ENCODE data around the gene PATJ. TPM values are rescaled to one million over a fixed set of nuclear protein-coding genes. Genes with fewer than 3 reads are reported as not detected.

Gene PATJ
- total RNA-seq, 1 experiment from 2014 or later = 48.8 TPM

DNA sequence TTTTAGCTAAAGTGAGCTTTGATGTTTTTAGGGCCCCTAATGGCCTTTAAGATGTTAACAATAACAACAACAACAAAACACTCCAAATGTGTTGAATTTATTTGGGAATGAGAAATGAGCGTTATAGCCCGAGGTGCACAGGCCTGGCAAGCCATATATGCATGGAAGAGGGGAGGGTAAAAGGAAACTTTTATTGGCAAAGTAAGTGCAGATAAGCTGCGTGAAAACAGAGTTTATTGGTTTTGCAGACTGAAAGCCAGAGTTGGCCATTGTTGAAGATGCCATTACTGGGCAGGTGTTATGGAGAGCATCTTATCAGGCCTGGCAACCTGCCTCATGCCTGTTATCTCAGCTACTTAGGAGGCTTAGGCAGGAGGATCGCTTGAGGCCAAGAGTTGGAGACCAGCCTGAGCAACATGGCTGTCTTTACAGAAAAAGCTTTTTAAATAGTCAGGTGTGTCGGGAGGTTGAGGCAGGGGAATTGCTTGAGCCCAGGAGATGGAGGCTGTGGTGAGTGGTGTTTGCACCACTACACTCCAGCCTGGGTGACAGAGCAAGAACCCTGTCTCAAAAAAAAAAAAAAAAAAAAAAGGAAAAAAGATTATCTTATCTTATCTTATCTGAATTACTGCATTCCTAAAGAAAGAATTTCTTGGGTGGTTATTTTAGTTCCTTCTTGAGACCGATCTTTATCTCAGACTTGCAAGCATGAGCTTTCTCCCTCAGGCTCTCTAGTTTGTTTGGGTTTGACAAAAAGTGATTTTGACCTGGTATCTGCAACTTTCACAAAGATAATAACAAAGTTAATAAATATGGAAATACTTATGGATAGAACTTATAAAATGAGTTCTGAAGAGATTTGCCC, 1.7 kb downstream of the PATJ start:
- ChIA-PET RAD21 (ENCODE audit: low non-redundant PET in 1 of 2, low total read pairs in 2 of 2, uncharacterized antibody in 2 of 2, unreplicated experiment in 2 of 2) (no interaction called here), CTCF (no interaction called here), POLR2A (interaction anchor here (0.7 to 2.4 kb wide), 3 partner anchors 10 to 757 kb away, joined by 3 to 6 read pairs (median 4); no protein-coding TSS in a partner anchor)
- Histone ChIP-seq H3K9ac (ENCODE audit: low read length) (peak overlapping the region; percentile 83), H3K27me3 (ENCODE audit: insufficient read depth, low read length) (no peaks in the 10 kb centered on the region), H3K36me3 (ENCODE audit: control insufficient read depth in 1 of 2, insufficient read depth in 2 of 2, low read length in 2 of 2) (no peaks in the 10 kb centered on the region), H3K79me2 (ENCODE audit: insufficient read depth, low read length) (peaks cover 54% of the 10 kb centered on the region), H3K4me3 (replicated peaks in 1 of 2; ENCODE audit: low read depth in 1 of 2, low read length in 2 of 2) (peak overlapping the region; percentile 82 to 92; a peak in 3 of 4 replicates), H3K4me1 (ENCODE audit: control insufficient read depth in 1 of 2, insufficient read depth in 2 of 2, low read length in 2 of 2) (peaks cover 17 to 36% of the 10 kb centered on the region in 2 experiments; a peak in 3 of 4 replicates), H2AFZ (ENCODE audit: low read depth, low read length, poor library complexity, severe bottlenecking) (no peak overlapping the region), H3K9me3 (ENCODE audit: control insufficient read depth in 1 of 2, insufficient read depth in 1 of 2, low read depth in 1 of 2, low read length in 2 of 2) (no peaks in the 10 kb centered on the region), H4K20me1 (ENCODE audit: insufficient read depth) (no peaks in the 10 kb centered on the region), H3K4me2 (ENCODE audit: low read length) (peak overlapping the region; percentile 79), H3K27ac (ENCODE audit: low read depth, low read length) (no peak overlapping the region; the same call in 1 of the 2 replicates), H3K9me2 (ENCODE audit: insufficient read depth) (no peaks in the 10 kb centered on the region)
- no peak for ATAC-seq
- no peak for DNase-seq (ENCODE audit: low read depth, low spot score)
- BruUV-seq (replicated peaks) = TSS peak; percentile 60
- intact Hi-C loops (cut with micrococcal nuclease) = no loop called here
- TF ChIP-seq JUND (IDR thresholded peaks at IDR 0.05) (no peak), SP1 (IDR thresholded peaks at IDR 0.05; ENCODE audit: low read depth) (no peak), YY1 (IDR thresholded peaks at IDR 0.05; ENCODE audit: extremely low read depth, insufficient replicate concordance, low read depth, low read length) (no peak), TCF7L2 (IDR thresholded peaks at IDR 0.05; ENCODE audit: borderline replicate concordance, extremely low read depth, insufficient read depth, insufficient read length) (no peak), EZH2phosphoT487 (IDR thresholded peaks at IDR 0.05; ENCODE audit: borderline replicate concordance) (no peak), ZFX (IDR thresholded peaks at IDR 0.05) (no peak), CBX3 (IDR thresholded peaks at IDR 0.05; ENCODE audit: low read depth) (no peak), SRF (IDR thresholded peaks at IDR 0.05; ENCODE audit: low read depth) (no peak), ELF1 (IDR thresholded peaks at IDR 0.05; ENCODE audit: borderline replicate concordance, low read depth) (no peak), ZNF274 (IDR thresholded peaks at IDR 0.05; ENCODE audit: low read depth, low read length) (no peak), EGR1 (IDR thresholded peaks at IDR 0.05; ENCODE audit: low read depth) (no peak), MAX (IDR thresholded peaks at IDR 0.05) (no peak), EZH2 (IDR thresholded peaks at IDR 0.05) (no peak), POLR2AphosphoS5 (IDR thresholded peaks at IDR 0.05; ENCODE audit: low read depth, low read length) (no peak), POLR2A (IDR thresholded peaks at IDR 0.05; ENCODE audit: borderline replicate concordance, extremely low read depth, insufficient read depth, insufficient read length) (no peak), FOSL1 (IDR thresholded peaks at IDR 0.05; ENCODE audit: low read depth) (no peak)
- TF ChIP-seq, protein P1, sequence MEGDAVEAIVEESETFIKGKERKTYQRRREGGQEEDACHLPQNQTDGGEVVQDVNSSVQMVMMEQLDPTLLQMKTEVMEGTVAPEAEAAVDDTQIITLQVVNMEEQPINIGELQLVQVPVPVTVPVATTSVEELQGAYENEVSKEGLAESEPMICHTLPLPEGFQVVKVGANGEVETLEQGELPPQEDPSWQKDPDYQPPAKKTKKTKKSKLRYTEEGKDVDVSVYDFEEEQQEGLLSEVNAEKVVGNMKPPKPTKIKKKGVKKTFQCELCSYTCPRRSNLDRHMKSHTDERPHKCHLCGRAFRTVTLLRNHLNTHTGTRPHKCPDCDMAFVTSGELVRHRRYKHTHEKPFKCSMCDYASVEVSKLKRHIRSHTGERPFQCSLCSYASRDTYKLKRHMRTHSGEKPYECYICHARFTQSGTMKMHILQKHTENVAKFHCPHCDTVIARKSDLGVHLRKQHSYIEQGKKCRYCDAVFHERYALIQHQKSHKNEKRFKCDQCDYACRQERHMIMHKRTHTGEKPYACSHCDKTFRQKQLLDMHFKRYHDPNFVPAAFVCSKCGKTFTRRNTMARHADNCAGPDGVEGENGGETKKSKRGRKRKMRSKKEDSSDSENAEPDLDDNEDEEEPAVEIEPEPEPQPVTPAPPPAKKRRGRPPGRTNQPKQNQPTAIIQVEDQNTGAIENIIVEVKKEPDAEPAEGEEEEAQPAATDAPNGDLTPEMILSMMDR (IDR thresholded peaks at IDR 0.05 in 2 of 3, conservative IDR thresholded peaks at IDR 0.05 in 1 of 3; ENCODE audit: borderline replicate concordance in 1 of 3, insufficient read depth in 1 of 3, low read depth in 2 of 3, low read length in 2 of 3) = no peak
- TF ChIP-seq, protein P2, sequence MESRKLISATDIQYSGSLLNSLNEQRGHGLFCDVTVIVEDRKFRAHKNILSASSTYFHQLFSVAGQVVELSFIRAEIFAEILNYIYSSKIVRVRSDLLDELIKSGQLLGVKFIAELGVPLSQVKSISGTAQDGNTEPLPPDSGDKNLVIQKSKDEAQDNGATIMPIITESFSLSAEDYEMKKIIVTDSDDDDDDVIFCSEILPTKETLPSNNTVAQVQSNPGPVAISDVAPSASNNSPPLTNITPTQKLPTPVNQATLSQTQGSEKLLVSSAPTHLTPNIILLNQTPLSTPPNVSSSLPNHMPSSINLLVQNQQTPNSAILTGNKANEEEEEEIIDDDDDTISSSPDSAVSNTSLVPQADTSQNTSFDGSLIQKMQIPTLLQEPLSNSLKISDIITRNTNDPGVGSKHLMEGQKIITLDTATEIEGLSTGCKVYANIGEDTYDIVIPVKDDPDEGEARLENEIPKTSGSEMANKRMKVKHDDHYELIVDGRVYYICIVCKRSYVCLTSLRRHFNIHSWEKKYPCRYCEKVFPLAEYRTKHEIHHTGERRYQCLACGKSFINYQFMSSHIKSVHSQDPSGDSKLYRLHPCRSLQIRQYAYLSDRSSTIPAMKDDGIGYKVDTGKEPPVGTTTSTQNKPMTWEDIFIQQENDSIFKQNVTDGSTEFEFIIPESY (IDR thresholded peaks at IDR 0.05; ENCODE audit: extremely low read depth, insufficient replicate concordance, low read length) = no peak
